ENCODE measurements around the gene NOP16.

DNA sequence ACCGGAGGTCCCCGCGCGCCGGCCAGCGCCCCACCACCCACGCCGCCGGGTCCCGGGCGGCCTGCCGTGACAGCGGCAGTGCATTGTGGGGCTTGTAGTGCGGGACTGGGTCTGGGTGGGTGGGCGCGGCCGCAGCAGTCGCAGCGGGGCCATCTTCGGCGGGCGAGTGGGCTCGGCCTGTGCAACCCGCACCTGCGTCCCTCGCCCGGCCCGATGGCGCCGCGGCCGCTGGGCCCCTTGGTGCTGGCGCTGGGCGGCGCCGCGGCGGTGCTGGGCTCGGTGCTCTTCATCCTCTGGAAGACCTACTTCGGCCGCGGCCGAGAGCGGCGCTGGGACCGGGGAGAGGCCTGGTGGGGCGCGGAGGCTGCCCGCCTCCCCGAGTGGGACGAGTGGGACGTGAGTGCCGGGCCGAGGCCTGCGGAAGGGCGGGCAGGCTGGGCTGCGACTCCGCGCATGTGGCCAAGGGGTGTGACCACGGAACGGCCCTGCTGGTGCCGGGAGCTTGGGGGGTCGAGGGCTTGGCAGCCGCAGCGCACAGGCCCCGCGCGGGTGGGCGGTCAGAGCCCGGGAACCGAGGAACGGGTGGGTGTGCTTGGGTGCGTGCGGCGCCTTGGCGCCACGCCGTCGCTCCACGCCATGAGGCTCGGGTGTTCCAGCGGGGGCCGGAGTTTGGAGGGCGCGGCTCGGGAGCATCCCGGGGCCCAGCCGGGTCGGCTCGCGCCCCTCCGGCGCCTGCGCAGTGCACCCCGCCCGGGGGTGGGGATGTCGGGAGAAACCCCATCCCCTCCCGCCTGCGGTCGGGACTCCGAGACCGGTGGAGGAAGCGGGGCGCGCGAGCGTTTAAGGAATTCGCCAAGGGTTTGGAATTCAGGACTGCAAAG, 22.8 kb downstream of the NOP16 start, which contains the start of gene ARL10:
- TF ChIP-seq, protein P1, sequence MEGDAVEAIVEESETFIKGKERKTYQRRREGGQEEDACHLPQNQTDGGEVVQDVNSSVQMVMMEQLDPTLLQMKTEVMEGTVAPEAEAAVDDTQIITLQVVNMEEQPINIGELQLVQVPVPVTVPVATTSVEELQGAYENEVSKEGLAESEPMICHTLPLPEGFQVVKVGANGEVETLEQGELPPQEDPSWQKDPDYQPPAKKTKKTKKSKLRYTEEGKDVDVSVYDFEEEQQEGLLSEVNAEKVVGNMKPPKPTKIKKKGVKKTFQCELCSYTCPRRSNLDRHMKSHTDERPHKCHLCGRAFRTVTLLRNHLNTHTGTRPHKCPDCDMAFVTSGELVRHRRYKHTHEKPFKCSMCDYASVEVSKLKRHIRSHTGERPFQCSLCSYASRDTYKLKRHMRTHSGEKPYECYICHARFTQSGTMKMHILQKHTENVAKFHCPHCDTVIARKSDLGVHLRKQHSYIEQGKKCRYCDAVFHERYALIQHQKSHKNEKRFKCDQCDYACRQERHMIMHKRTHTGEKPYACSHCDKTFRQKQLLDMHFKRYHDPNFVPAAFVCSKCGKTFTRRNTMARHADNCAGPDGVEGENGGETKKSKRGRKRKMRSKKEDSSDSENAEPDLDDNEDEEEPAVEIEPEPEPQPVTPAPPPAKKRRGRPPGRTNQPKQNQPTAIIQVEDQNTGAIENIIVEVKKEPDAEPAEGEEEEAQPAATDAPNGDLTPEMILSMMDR (IDR thresholded peaks at IDR 0.05) = no peak
- TF ChIP-seq POLR2AphosphoS5 (IDR thresholded peaks at IDR 0.05) (no peak), POLR2A (IDR thresholded peaks at IDR 0.05) (no peak)
